Osteocyte (in vitro differentiated cells): ENCODE data around the gene MYOG. TPM values are rescaled to one million over a fixed set of nuclear protein-coding genes. Genes with fewer than 3 reads are reported as not detected.

Experiments used
- DNase-seq: peaks from one replicate; pipeline ENCODE4 v3.0.0; 2021; ENCODE audit warnings: mixed read lengths; ENCODE audit not compliant: unreplicated experiment; ENCODE audit errors: extremely low spot score
- H3K27ac Mint-ChIP-seq: one replicate; pipeline ENCODE4 v1.8.0; 2021; ENCODE audit warnings: mild to moderate bottlenecking, mixed read lengths; ENCODE audit not compliant: unreplicated experiment
- H3K27me3 Mint-ChIP-seq: one replicate; pipeline ENCODE4 v1.8.0; 2021; ENCODE audit warnings: mixed read lengths; ENCODE audit not compliant: unreplicated experiment
- H3K36me3 Mint-ChIP-seq: one replicate; pipeline ENCODE4 v1.8.0; 2021; ENCODE audit warnings: mixed read lengths; ENCODE audit not compliant: unreplicated experiment
- H3K4me1 Mint-ChIP-seq: one replicate; pipeline ENCODE4 v1.8.0; 2021; ENCODE audit warnings: mixed read lengths; ENCODE audit not compliant: unreplicated experiment
- H3K4me3 Mint-ChIP-seq: one replicate; pipeline ENCODE4 v1.8.0; 2021; ENCODE audit warnings: mild to moderate bottlenecking, moderate library complexity, mixed read lengths; ENCODE audit not compliant: unreplicated experiment
- H3K9me3 Mint-ChIP-seq: one replicate; pipeline ENCODE4 v1.8.0; 2021; ENCODE audit warnings: mixed read lengths; ENCODE audit not compliant: unreplicated experiment
- CTCF ChIP-seq: fragments of 200-600 bp; sonication (generic); IDR thresholded peaks from 2 replicates; pipeline ENCODE4 v1.5.0; 2021; ENCODE audit warnings: antibody characterized with exemption, mild to moderate bottlenecking, moderate library complexity
- total RNA-seq: library from RNA; stranded (reverse); gene quantifications from 2 replicates; pipeline ENCODE4 v1.2.1, GENCODE V29; 2021

Gene MYOG
- total RNA-seq, 1 donor from 2014 or later = not detected

GRCh38 chr1:203081465-203082230 is 4.2 kb downstream of the MYOG start:
- Mint-ChIP-seq H3K36me3 (no peaks in the 10 kb centered on the region), H3K27me3 (peaks cover 47% of the 10 kb centered on the region), H3K4me3 (no peak overlapping the region), H3K27ac (no peak overlapping the region), H3K4me1 (peaks cover 2% of the 10 kb centered on the region), H3K9me3 (no peaks in the 10 kb centered on the region)
- DNase-seq = no peak
- no peak for TF ChIP-seq CTCF

GRCh38 chr1:203080456-203080855 is 5.4 kb downstream of the MYOG start:
- Mint-ChIP-seq H3K4me3 (no peak overlapping the region), H3K4me1 (peaks cover 2% of the 10 kb centered on the region), H3K9me3 (no peaks in the 10 kb centered on the region), H3K27me3 (peaks cover 46% of the 10 kb centered on the region), H3K27ac (no peak overlapping the region), H3K36me3 (no peaks in the 10 kb centered on the region)
- no peak for DNase-seq
- no peak for TF ChIP-seq CTCF

- TF ChIP-seq CTCF = no peak
- Mint-ChIP-seq H3K4me1 (peaks cover 2% of the 10 kb centered on the region), H3K36me3 (no peaks in the 10 kb centered on the region), H3K27ac (no peak overlapping the region), H3K27me3 (peaks cover 57% of the 10 kb centered on the region), H3K4me3 (no peak overlapping the region), H3K9me3 (no peaks in the 10 kb centered on the region)
- no peak for DNase-seq
Observed at GRCh38 chr1:203078478-203078877, 7.3 kb downstream of the MYOG start.

- Mint-ChIP-seq H3K27ac (no peak overlapping the region), H3K4me1 (peaks cover 2% of the 10 kb centered on the region), H3K4me3 (no peak overlapping the region), H3K36me3 (no peaks in the 10 kb centered on the region), H3K9me3 (no peaks in the 10 kb centered on the region), H3K27me3 (peaks cover 60% of the 10 kb centered on the region)
- DNase-seq = no peak
- no peak for TF ChIP-seq CTCF
Observed at GRCh38 chr1:203077956-203078355, 7.9 kb downstream of the MYOG start.

GRCh38 chr1:203077367-203077766 is 8.4 kb downstream of the MYOG start:
- TF ChIP-seq CTCF = no peak
- H3K4me3 Mint-ChIP-seq = no peak overlapping the region
- no peaks in the 10 kb centered on the region for H3K9me3 Mint-ChIP-seq
- H3K27me3 Mint-ChIP-seq = peaks cover 62% of the 10 kb centered on the region
- DNase-seq = no peak
- H3K27ac Mint-ChIP-seq = no peak overlapping the region
- peaks cover 2% of the 10 kb centered on the region for H3K4me1 Mint-ChIP-seq
- no peaks in the 10 kb centered on the region for H3K36me3 Mint-ChIP-seq
